Right ventricle myocardium inferior (tissue), 1 donor: Measurements from ENCODE around the gene GPR151. TPM values are rescaled to one million over a fixed set of nuclear protein-coding genes. Genes with fewer than 3 reads are reported as not detected.

Experiments
- ATAC-seq: fragments of 200-7000 bp; cut with Tn5 transposase; one replicate; pipeline ENCODE4 v1.9.1; 2020; ENCODE audit warnings: mild to moderate bottlenecking, moderate library complexity
- DNase-seq: peaks from one replicate; pipeline ENCODE4 v3.0.0; 2021; ENCODE audit errors: missing footprints
- intact Hi-C: fragments of 100-400 bp; cut with DNase I; formaldehyde crosslinking; loops from one replicate; pipeline ENCODE4 v1.11.0; 2022
- total RNA-seq: library from RNA; stranded (reverse); fragmentation: NEBNext Ultra II Directional; extraction: Animal tissue kit (Norgen Biotek cat#: 25700); gene quantifications from one replicate; pipeline ENCODE4 v1.2.1, GENCODE V29; 2021
- donor health status: DM: no; HTN: yes; CAD: no; lungs with severe emphysema.

Gene GPR151
- total RNA-seq, 1 donor from 2014 or later, result not detected

- no peak for ATAC-seq
- DNase-seq, result no peak
- intact Hi-C loops, result no loop called here
These were observed 7.7 kb upstream of the GPR151 start for GRCh38 chr5:146523698-146524097.

- DNase-seq (no peak), ATAC-seq (no peak)
These were observed 5.6 kb upstream of the GPR151 start for GRCh38 chr5:146521403-146522106.

GRCh38 chr5:146520731-146521130 lies 4.7 kb upstream of the GPR151 start:
- DNase-seq (no peak), ATAC-seq (no peak)
- intact Hi-C loops, result no loop called here

More at GRCh38 chr5:146521403-146522106, 5.6 kb upstream of the GPR151 start:
- intact Hi-C loops, result no loop called here

DNA sequence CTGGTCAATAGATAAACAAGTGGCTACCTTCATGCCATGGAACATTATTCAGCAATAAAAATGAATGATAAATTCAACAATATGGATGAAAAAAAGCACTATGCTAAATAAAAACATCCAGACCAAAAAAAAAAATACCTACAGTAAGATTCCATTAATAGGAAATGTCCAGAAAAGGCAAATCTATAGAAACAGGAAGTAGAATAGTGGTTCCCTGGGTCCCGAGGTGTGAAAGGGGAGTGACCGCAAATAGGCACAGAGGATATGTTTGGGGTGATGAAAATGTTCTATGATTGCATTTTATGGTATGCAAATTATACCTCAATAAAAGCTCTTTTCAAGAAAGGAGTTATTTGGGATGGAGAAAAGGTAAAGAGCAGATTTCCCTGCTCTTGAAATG lies 3.6 kb upstream of the GPR151 start:
- intact Hi-C loops, result no loop called here
- ATAC-seq (no peak), DNase-seq (no peak)

GRCh38 chr5:146515473-146516150 lies 378 bp downstream of the GPR151 start:
- ATAC-seq (no peak), DNase-seq (no peak)
- intact Hi-C loops, result no loop called here

- intact Hi-C loops, result no loop called here
- ATAC-seq, result no peak
- DNase-seq, result no peak
These were observed 1.4 kb downstream of the GPR151 start for GRCh38 chr5:146514575-146514974.

- intact Hi-C loops, result no loop called here
- ATAC-seq (no peak), DNase-seq (no peak)
These were observed 2.5 kb downstream of the GPR151 start for GRCh38 chr5:146513462-146513861.

DNA sequence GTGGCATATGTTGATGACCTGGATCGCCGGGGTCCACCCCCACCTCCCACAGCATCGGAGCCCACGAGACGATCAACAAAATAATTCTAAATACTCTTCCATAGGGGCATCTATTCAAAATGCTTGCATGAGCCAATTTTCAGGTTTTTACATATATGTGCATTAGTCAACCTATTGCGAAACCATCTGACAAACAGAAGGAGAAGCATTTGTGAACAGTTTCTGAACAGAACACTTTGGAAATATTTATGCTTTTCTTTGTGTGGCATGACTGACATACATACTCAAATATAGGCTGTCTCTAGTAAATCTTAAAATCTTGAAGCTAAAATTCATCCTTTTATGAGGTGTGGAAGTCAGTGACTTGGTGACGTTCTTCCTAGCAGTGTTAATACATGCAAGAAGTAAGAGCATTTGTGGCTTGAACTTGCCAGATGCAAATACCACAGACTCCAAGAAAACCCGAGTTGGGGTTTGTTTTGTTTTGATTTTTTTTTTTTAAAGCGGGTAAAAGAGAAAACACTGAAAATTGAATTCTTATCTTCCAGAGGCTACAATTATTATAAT lies 5.3 kb downstream of the GPR151 start:
- no peak for ATAC-seq

GRCh38 chr5:146507428-146507827 lies 8.6 kb downstream of the GPR151 start:
- intact Hi-C loops, result no loop called here
- DNase-seq, result no peak
- ATAC-seq, result no peak

More for the DNA sequence above, 5.3 kb downstream of the GPR151 start:
- intact Hi-C loops, result no loop called here
- DNase-seq, result no peak

GRCh38 chr5:146499680-146500079 lies 16.3 kb downstream of the GPR151 start:
- DNase-seq (no peak), ATAC-seq (no peak)
- intact Hi-C loops, result no loop called here

- DNase-seq (no peak), ATAC-seq (no peak)
- intact Hi-C loops, result no loop called here
These were observed 21.3 kb downstream of the GPR151 start for GRCh38 chr5:146494656-146495055.

GRCh38 chr5:146490089-146490843 lies 25.7 kb downstream of the GPR151 start:
- intact Hi-C loops, result no loop called here
- no peak for DNase-seq

DNA sequence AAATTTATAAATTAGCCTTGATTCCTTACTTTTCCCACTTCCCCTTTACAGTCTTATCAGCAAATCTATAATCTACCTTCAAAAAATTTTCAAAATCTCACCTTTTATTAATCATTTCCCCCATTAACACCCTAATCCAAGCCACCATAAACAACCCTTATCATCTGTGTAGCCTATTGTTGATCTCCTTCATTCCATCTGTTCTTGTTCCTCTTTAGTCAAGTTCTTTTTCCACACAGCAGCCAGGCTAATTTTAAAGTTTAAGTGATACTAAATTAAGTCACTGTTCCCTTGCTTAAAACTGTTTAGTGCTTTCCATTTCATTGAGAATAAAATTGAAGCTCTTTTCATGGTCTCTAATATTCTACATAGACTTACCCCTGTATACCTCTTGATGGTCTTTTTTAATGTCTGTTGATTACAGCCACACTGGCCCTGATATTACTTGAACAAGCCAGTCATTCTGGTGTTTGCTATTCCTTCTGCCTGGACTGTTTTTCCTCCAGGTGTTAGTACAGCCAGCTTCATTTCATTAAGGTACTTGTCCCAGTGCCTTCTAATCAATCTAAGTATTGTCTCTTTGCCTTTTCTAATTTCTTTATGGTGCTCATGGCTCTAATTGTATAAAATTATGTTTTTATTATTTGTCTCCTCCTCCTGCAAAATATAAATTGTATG lies 31.1 kb downstream of the GPR151 start:
- intact Hi-C loops, result no loop called here
- DNase-seq (no peak), ATAC-seq (peak; percentile 42)

More at GRCh38 chr5:146490089-146490843, 25.7 kb downstream of the GPR151 start:
- ATAC-seq, result no peak

GRCh38 chr5:146482775-146483174 lies 33.2 kb downstream of the GPR151 start:
- ATAC-seq (no peak), DNase-seq (no peak)
- intact Hi-C loops, result no loop called here

DNA sequence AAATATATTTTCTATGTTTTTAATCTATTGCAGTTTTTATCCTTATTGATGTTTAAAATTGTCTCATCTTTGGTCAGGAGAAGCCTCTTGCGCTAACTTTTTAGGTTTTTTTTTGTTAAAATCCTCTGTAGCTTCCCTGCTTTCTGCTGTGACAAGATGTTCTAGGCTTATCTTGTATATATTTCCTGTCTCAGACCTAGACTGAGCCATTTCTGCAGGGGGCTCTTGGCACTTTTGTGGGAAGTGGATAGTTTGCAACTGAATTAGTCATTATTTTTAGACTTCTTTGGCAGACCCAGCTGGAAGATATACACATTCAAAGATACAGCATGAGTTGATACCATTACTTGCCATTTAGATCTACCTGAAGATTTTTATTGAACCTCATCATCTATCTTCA lies 40.1 kb downstream of the GPR151 start:
- intact Hi-C loops, result no loop called here
- no peak for ATAC-seq
- no peak for DNase-seq

DNA sequence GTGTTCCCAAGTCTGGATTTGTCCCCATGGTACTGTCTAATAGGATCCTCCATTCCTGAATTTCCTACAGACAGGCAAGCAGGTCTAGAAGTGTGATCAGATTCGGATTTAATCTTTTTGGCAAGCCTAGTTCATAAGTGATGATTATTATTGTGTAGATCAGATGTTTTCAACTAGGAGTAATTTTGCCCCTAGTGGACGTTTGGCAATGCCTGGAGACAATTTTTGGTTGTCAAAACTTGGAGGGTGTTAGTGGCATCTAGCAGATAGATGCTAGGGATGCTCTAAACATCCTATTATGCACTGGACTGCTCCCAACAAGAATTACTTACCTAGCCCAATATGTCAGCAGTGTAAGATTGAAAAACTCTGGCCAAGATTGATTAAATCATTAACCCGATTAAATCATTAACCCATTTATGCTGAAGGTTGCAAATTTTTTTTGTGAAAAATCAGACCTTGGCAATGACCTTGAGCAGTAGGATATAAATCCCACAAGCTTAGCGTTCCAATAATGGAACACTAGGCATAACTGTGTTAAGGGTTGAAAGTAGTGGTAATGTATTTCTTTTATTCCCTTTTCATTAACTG lies 40.7 kb downstream of the GPR151 start:
- ATAC-seq (no peak), DNase-seq (no peak)
- intact Hi-C loops, result no loop called here

- intact Hi-C loops, result no loop called here
- ATAC-seq, result no peak
- DNase-seq, result no peak
These were observed 41.9 kb downstream of the GPR151 start for GRCh38 chr5:146474065-146474464.

GRCh38 chr5:146467760-146468159 lies 48.2 kb downstream of the GPR151 start:
- no peak for ATAC-seq
- intact Hi-C loops, result no loop called here
- DNase-seq, result no peak
